HG03460 (cell line): ENCODE data around the gene AQP1.

Source experiments
- ATAC-seq: cut with Tn5 transposase; IDR thresholded peaks from one replicate; pipeline ENCODE4 v1.9.1; 2021; ENCODE audit not compliant: unreplicated experiment

AQP1 gene

DNA sequence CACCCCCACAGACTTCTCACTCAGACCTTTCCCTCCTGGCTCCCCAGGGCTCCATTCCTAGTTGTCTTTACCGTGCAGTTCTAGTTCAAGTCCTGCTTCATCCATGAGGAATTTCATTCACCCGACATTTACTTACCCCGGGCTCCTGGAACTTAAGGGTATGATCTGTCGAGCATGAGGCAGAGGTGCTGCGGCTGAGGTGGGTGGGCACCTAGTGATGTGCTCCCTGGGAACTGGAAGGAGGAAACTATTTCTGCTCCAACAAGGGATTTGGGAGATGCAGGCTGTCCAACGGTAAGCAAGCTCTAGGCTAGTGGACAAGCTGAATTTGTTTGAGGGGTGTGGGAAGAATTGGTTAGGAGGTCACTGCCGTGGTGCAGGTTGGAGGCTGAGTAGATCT lies 30.2 kb upstream of the AQP1 start:
- ATAC-seq, result no peak

GRCh38 chr7:30884881-30885280 lies 26.8 kb upstream of the AQP1 start:
- no peak for ATAC-seq

DNA sequence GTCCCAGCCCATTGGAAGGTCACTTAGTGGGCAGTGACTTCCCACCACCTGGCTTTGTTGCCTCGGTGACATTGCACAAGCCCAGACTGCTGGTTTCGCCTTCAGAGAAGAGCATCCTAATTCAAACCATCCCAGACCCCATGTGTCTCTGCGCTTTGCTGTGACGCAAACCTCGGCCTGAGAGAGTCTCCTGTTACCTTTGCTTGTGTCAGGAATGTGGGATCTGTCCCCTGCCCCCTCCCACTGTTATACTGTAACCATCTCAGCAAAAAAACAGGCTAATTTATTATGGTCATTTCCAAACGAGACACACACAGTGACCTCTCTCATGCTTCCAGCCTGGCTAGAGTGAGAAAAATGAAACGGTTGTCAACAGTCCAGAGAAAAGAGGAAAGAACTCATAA lies 25.0 kb upstream of the AQP1 start:
- ATAC-seq, result no peak

GRCh38 chr7:30887464-30887872 lies 24.2 kb upstream of the AQP1 start:
- ATAC-seq, result no peak

- ATAC-seq, result no peak
Measured at GRCh38 chr7:30888747-30889146, 22.9 kb upstream of the AQP1 start.

- no peak for ATAC-seq
Measured at GRCh38 chr7:30890226-30890625, 21.4 kb upstream of the AQP1 start.

- no peak for ATAC-seq
Measured at GRCh38 chr7:30893357-30893756, 18.3 kb upstream of the AQP1 start.

GRCh38 chr7:30894009-30894408 lies 17.6 kb upstream of the AQP1 start:
- no peak for ATAC-seq

- ATAC-seq, result no peak
Measured at GRCh38 chr7:30894866-30895605, 16.6 kb upstream of the AQP1 start.

DNA sequence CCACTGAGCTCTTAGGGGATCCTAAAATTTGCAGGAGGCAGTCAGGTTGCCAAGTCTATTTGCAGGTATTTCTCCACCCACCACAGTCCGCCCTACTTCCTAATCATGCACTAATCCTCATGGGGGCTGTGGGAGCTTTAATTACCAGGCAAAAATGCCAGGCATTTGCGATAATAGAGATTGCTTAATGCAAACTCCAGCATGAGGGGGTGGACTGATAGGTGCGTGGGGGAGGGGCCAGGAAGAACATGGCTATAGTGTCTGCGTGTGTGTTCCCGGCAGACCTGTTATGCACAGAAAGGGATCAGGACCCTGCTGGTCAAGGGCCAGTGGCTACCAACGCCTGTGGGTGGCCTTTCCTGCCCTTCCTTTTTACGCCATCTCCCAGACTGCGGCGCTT lies 15.6 kb upstream of the AQP1 start:
- ATAC-seq, result no peak

- no peak for ATAC-seq
Measured at GRCh38 chr7:30896783-30897637, 14.6 kb upstream of the AQP1 start.

GRCh38 chr7:30897770-30898169 lies 13.9 kb upstream of the AQP1 start:
- no peak for ATAC-seq

DNA sequence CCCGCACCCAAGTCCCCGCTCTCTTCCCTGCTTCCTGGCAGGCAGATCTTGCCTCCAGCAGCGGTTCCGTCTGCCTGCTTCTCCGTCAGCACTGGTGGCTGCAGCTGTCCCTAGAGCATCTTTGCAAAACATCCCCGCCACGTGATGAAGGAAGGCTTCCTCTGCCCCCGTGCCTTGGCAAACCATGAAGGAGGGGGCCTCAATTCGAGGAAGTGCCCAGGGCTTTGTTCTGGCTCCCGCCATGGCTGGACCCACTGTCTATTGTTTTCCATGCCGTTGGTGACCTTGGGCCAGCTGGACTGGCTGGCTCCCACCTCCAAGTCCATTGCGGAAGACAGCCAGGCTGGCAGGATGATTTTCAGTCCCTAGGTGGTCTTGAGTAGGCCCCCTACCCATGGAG lies 13.2 kb upstream of the AQP1 start:
- ATAC-seq, result no peak

- ATAC-seq, result no peak
Measured at GRCh38 chr7:30899066-30899465, 12.6 kb upstream of the AQP1 start.

GRCh38 chr7:30899630-30900029 lies 12.0 kb upstream of the AQP1 start:
- no peak for ATAC-seq

DNA sequence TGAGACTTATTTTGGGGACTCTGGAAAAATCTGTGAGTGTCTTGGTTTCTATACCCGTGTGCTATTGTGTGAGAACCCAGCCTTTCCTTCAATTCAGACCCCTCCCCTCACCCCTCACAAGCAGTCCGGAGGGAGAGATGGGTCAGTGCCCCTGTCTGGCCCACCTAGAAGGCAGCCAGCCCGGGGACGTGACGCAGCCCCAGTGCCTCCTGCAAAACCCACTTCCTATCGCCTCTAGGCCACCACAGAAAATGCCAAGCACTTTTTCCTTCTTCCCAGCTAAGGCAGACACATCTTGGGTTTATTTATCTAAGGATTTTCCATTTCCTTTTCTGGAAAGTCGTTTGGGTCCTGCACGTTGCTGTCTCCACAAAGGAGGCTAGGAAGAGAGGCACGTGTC lies 11.6 kb upstream of the AQP1 start:
- no peak for ATAC-seq

GRCh38 chr7:30900803-30901362 lies 10.8 kb upstream of the AQP1 start:
- ATAC-seq, result no peak

GRCh38 chr7:30901856-30902255 lies 9.8 kb upstream of the AQP1 start:
- ATAC-seq, result no peak

DNA sequence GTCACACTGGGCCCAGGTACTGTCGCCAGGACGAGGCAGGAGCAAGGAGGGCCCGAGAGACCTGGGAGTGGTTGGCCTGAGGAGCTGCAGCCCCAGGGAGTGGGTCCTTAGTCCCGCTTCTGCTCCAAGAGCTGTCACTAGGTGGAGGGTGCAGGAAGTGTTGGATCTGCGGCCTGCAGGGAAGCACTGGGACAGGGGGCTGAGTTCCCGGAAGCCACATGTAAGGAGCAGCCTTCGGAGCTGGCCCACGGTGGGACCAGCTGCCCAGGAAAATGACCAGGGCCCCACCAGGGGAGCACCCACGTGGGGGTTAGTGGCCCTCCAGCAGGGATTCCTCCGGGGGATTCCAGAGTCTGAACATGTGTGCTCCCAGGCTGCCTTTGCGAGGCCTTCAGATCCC lies 9.2 kb upstream of the AQP1 start:
- ATAC-seq, result no peak

- ATAC-seq, result no peak
Measured at GRCh38 chr7:30903146-30903545, 8.5 kb upstream of the AQP1 start.

DNA sequence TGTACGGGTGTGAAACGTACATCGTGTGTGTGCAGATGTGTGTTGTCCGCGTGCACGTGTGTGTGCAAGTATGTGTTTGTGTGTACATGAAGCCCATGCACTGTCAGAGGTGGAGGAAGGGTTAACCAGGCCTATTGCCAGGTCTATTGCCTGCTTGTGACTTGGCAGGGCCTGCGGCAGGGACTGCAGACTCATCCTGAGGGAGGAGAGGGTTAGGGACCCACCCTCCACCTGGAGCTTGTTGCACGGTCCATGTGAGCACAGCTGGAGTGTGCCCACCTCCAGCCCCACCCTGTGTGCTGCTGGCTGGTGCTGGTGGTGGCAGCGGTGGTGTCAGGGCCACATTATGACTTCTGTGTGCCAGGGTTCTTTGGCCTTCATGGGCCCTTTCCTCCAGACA lies 7.1 kb upstream of the AQP1 start:
- no peak for ATAC-seq
